Common myeloid progenitor, CD34-positive (primary cell): ENCODE measurements around the gene MPST.

Source experiments
- CTCF ChIA-PET: fragments of 350-600 bp; sonication (Branson Sonifier 250); formaldehyde crosslinking; loops from one replicate; lab custom pipeline; 2021; ENCODE audit warnings: antibody characterized with exemption; lab: Charles Lee
- POLR2A ChIA-PET: fragments of 350-600 bp; sonication (Branson Sonifier 250); formaldehyde crosslinking; loops from one replicate; lab custom pipeline; 2021; ENCODE audit warnings: antibody characterized with exemption; lab: Charles Lee
- DNase-seq, 3 donors: peaks; one replicate each; pipeline versions ENCODE4 v3.0.0 to v3.0.0-alpha.2; 2013
- H3K27ac ChIP-seq, 2 experiments: 1 replicate in 1 of 2; 2 replicates in 1 of 2; pipeline ENCODE4 v1.7.0; 2013; ENCODE audit warnings: inconsistent platforms in 2 of 2, low read length in 2 of 2, mild to moderate bottlenecking in 2 of 2, low read depth in 1 of 2, moderate library complexity in 1 of 2; ENCODE audit not compliant: severe bottlenecking in 2 of 2, insufficient read depth in 1 of 2, poor library complexity in 1 of 2
- H3K27me3 ChIP-seq, 5 experiments: replicated peaks in 2 of 5; 1 replicate in 3 of 5; 2 replicates in 2 of 5; pipeline versions ENCODE4 v1.6.1 to v1.7.0; 2013; ENCODE audit warnings: low read length in 4 of 5, mild to moderate bottlenecking in 2 of 5, moderate library complexity in 2 of 5, inconsistent platforms in 1 of 5; ENCODE audit not compliant: insufficient read depth in 5 of 5, control insufficient read depth in 4 of 5
- H3K36me3 ChIP-seq, 4 experiments: 1 replicate in 2 of 4; 2 replicates in 2 of 4; pipeline versions ENCODE4 v1.6.1 to v1.7.0; 2013; ENCODE audit warnings: low read length in 3 of 4, control low read depth in 1 of 4, mild to moderate bottlenecking in 1 of 4; ENCODE audit not compliant: control insufficient read depth in 4 of 4, insufficient read depth in 4 of 4
- H3K4me1 ChIP-seq, 4 experiments: 1 replicate in 3 of 4; 2 replicates in 1 of 4; pipeline versions ENCODE4 v1.6.1 to v1.7.1; 2013; ENCODE audit warnings: low read length in 3 of 4, mild to moderate bottlenecking in 3 of 4, control low read depth in 1 of 4, inconsistent platforms in 1 of 4, moderate library complexity in 1 of 4; ENCODE audit not compliant: control insufficient read depth in 4 of 4, insufficient read depth in 4 of 4; ENCODE audit errors: control extremely low read depth in 1 of 4
- H3K4me3 ChIP-seq, 7 experiments: 1 replicate in 4 of 7; 2 replicates in 3 of 7; pipeline versions ENCODE4 v1.5.1 to v1.7.0; 2013; ENCODE audit warnings: mild to moderate bottlenecking in 7 of 7, low read length in 6 of 7, moderate library complexity in 6 of 7, inconsistent platforms in 2 of 7, low read depth in 2 of 7, control low read depth in 1 of 7; ENCODE audit not compliant: insufficient read depth in 4 of 7, control insufficient read depth in 1 of 7; ENCODE audit errors: extremely low read depth in 1 of 7
- H3K9me3 ChIP-seq, 5 experiments: 1 replicate in 4 of 5; 2 replicates in 1 of 5; pipeline versions ENCODE4 v1.6.1 to v1.7.1; 2013; ENCODE audit warnings: low read length in 4 of 5, mild to moderate bottlenecking in 2 of 5, inconsistent platforms in 1 of 5, low read depth in 1 of 5, moderate library complexity in 1 of 5; ENCODE audit not compliant: control insufficient read depth in 4 of 5, insufficient read depth in 2 of 5; ENCODE audit errors: control extremely low read depth in 1 of 5
- WGBS: methylation state at CpG from one replicate; pipeline ENCODE4 v1.1.5; 2013; ENCODE audit not compliant: insufficient coverage; 5-methylcytosine and 5-hydroxymethylcytosine counted together

The MPST gene

DNA sequence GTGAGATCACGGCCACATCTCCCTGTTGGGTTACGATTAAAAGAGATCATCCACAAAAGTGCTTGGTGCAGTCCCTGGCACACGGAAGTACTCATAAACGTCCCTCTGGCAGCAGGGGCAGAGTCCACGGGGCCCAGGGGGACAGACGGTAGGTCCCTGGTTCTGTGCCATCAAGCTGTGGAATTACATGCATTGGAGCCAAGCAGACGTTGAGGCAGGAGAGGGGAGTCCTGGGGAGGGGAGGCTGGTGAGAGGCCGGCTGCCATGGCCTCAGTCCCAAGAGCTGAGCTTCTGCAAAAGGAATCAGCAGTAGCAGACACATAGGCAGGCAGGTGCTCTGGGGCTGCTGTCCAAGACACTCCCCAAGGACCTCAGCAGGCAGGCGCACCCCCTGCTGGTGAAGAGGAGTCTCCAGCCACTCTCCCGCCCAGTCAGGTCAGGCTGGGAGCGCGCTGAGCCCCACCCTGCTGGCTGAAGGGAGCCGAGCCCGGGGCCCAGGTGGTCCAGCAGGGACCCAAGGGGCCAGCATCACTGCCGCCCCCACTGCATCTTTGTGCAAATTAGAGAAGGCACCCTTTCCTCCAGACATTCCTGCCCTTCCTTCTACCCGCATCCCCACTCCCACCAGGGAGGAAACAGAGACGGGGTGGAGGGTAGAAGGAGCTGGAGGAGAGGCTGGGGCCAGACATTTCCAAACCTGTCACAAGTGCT lies 24.4 kb downstream of the MPST start:
- peak; percentile 60 to 81 (median 80) for DNase-seq
- ChIA-PET POLR2A (no interaction called here), CTCF (interaction anchor here (0.7 to 5.0 kb wide), 24 partner anchors 10 to 498 kb away, joined by 3 to 23 read pairs (median 4); partner anchors contain the start of genes IFT27 and MPST)
- WGBS: 36% methylated on average over 15 of the region's 17 CpGs
- Histone ChIP-seq H3K36me3 (no peaks in the 10 kb centered on the region), H3K27me3 (peaks cover 0 to 2% (median 0%) of the 10 kb centered on the region in 5 experiments), H3K27ac (no peak overlapping the region), H3K4me3 (no peak overlapping the region), H3K4me1 (peaks cover 0 to 4% (median 1%) of the 10 kb centered on the region in 4 experiments), H3K9me3 (no peaks in the 10 kb centered on the region)

DNA sequence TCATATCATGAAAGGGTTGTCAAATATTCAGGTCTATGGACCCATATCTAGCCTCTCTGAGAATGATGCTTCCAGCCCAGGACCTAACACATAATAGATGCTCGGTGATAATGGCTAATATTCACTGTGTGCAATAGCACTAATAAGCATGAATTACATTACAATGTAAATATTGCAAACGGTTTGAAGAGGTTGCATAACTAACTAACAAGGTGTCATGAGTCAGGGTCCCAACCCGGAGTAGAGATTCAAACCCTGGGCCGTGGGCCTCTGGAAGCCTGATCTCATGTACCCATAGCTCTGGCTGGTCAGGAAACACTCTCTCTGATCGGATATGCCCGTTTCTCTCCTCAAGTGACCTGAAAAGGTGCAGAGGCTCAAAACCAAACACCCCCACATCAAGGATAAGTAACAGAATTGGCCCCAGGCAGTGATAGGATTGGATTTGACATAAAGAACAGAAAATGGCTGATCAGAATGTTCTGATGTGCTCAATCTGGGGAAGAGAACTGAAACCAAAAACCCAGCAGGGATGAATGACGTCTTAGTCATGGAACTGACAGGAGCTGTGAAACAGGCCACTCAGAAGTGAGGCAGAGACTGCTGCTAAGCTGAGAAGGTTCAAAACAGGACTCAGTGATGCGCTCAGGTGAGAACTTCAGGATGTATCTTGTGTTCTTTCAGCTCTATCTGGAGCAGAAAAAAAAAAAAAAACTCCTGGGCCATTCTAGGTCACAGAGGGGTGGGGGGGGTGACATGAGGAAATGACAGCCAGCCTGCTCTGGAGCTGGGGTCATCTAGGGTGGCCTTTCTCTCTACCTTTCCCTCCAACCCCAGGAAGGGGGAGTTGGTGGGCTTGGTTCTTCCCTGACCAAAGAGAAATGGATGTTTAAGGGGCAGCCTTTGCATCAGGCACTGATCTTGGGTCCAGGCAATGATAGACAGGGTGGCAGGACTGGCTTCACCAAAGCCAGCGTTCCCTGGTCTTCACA lies 25.4 kb downstream of the MPST start:
- Histone ChIP-seq H3K27ac (no peak overlapping the region), H3K9me3 (no peaks in the 10 kb centered on the region), H3K4me1 (peaks cover 0 to 4% (median 1%) of the 10 kb centered on the region in 4 experiments), H3K27me3 (peaks cover 0 to 2% (median 0%) of the 10 kb centered on the region in 5 experiments), H3K4me3 (no peak overlapping the region), H3K36me3 (no peaks in the 10 kb centered on the region)
- POLR2A ChIA-PET: no interaction called here
- 70% methylated on average over 3 of the region's 9 CpGs for WGBS
- DNase-seq: no peak
- CTCF ChIA-PET: interaction anchor here (0.6 to 5.0 kb wide), 22 partner anchors 8 to 499 kb away, joined by 3 to 23 read pairs (median 3); partner anchors contain the start of gene IFT27

DNA sequence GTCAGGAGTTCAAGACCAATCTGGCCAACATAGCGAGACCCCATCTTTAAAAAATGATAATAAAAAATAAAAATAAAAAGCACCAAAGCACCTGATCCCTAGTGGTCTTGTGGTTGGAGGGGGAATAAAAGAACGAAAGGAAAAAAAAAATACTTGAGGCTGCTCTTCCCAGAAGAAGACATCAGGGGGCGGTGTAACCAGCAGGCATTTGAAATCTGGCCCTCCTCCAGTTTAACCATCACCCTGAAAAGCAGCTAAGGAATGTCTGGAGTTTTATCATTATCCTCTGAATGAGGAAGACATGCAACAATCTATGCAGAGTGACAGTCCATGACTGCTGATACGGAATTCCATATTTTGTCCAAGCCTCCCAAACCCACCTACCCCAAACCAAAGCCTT lies 26.4 kb downstream of the MPST start:
- Histone ChIP-seq H3K36me3 (no peaks in the 10 kb centered on the region), H3K27me3 (peaks cover 0 to 2% (median 0%) of the 10 kb centered on the region in 5 experiments), H3K4me3 (no peak overlapping the region), H3K9me3 (no peaks in the 10 kb centered on the region), H3K27ac (no peak overlapping the region), H3K4me1 (peaks cover 0 to 7% (median 5%) of the 10 kb centered on the region in 4 experiments)
- WGBS: 17% methylated on average over 1 of the region's 4 CpGs
- peak; percentile 36 to 67 (median 63) for DNase-seq
- CTCF ChIA-PET: interaction anchor here (1.2 to 5.0 kb wide), 3 partner anchors 16 to 154 kb away, joined by 4 to 17 read pairs (median 5); no protein-coding TSS in a partner anchor
- POLR2A ChIA-PET: no interaction called here

GRCh38 chr22:37046589-37046988 lies 27.0 kb downstream of the MPST start:
- Histone ChIP-seq H3K9me3 (no peaks in the 10 kb centered on the region), H3K36me3 (no peaks in the 10 kb centered on the region), H3K27me3 (peaks cover 0 to 2% (median 0%) of the 10 kb centered on the region in 5 experiments), H3K4me3 (no peak overlapping the region), H3K27ac (no peak overlapping the region), H3K4me1 (peaks cover 0 to 8% (median 6%) of the 10 kb centered on the region in 4 experiments)
- POLR2A ChIA-PET: no interaction called here
- CTCF ChIA-PET: interaction anchor here (0.7 to 5.0 kb wide), 4 partner anchors 16 to 153 kb away, joined by 3 to 17 read pairs (median 4); no protein-coding TSS in a partner anchor
- WGBS: 92% methylated on average over 6 of the region's 6 CpGs
- no peak for DNase-seq

GRCh38 chr22:37047006-37047405 lies 27.5 kb downstream of the MPST start:
- no peaks in the 10 kb centered on the region for H3K36me3 ChIP-seq
- H3K9me3 ChIP-seq: no peaks in the 10 kb centered on the region
- no peak overlapping the region for H3K27ac ChIP-seq
- WGBS: 97% methylated on average over 7 of the region's 7 CpGs
- POLR2A ChIA-PET: no interaction called here
- H3K27me3 ChIP-seq: peaks cover 0 to 2% (median 0%) of the 10 kb centered on the region in 5 experiments
- no peak overlapping the region for H3K4me3 ChIP-seq
- no peak for DNase-seq
- CTCF ChIA-PET: interaction anchor here (0.7 to 5.0 kb wide), 4 partner anchors 17 to 153 kb away, joined by 3 to 17 read pairs (median 4); no protein-coding TSS in a partner anchor
- peaks cover 0 to 11% (median 7%) of the 10 kb centered on the region in 4 experiments for H3K4me1 ChIP-seq

GRCh38 chr22:37048133-37048532 lies 28.6 kb downstream of the MPST start:
- peaks cover 0 to 2% (median 0%) of the 10 kb centered on the region in 5 experiments for H3K27me3 ChIP-seq
- 100% methylated on average over 6 of the region's 6 CpGs for WGBS
- H3K27ac ChIP-seq: no peak overlapping the region
- no peaks in the 10 kb centered on the region for H3K36me3 ChIP-seq
- CTCF ChIA-PET: interaction anchor here (0.9 to 1.4 kb wide), 2 partner anchors 15 to 151 kb away, joined by 3 read pairs; no protein-coding TSS in a partner anchor
- POLR2A ChIA-PET: no interaction called here
- DNase-seq: no peak
- peaks cover 0 to 16% (median 13%) of the 10 kb centered on the region in 4 experiments for H3K4me1 ChIP-seq
- no peak overlapping the region for H3K4me3 ChIP-seq
- no peaks in the 10 kb centered on the region for H3K9me3 ChIP-seq
